ENCODE data around the gene TRIP4.

DNA sequence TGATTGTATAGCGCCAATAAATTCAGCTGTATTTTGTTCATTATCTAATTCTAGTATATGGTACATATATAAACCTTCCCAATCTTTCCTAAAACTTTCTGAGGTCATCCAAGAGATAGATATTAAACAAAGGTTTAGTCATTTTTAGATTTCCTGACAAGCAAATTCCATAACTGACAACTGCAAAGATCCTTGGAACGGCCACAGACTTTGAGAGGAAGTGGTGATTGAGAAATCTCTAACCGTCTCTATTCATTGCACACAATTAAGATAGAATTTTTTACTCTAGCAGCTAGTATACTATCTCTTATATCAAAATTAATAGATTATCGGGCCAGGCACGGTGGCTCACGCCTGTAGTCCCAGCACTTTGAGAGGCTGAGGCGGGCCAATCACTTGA is 36.4 kb upstream of the TRIP4 start:
- TF ChIP-seq RAD21 (IDR thresholded peaks at IDR 0.05; ENCODE audit: low read depth) (no peak), EGR1 (IDR thresholded peaks at IDR 0.05) (no peak), ZBTB7A (IDR thresholded peaks at IDR 0.05; ENCODE audit: low read depth) (no peak), CREB1 (IDR thresholded peaks at IDR 0.05; ENCODE audit: low read depth) (no peak), TAF1 (IDR thresholded peaks at IDR 0.05; ENCODE audit: low read depth) (no peak)
- TF ChIP-seq, protein P1, sequence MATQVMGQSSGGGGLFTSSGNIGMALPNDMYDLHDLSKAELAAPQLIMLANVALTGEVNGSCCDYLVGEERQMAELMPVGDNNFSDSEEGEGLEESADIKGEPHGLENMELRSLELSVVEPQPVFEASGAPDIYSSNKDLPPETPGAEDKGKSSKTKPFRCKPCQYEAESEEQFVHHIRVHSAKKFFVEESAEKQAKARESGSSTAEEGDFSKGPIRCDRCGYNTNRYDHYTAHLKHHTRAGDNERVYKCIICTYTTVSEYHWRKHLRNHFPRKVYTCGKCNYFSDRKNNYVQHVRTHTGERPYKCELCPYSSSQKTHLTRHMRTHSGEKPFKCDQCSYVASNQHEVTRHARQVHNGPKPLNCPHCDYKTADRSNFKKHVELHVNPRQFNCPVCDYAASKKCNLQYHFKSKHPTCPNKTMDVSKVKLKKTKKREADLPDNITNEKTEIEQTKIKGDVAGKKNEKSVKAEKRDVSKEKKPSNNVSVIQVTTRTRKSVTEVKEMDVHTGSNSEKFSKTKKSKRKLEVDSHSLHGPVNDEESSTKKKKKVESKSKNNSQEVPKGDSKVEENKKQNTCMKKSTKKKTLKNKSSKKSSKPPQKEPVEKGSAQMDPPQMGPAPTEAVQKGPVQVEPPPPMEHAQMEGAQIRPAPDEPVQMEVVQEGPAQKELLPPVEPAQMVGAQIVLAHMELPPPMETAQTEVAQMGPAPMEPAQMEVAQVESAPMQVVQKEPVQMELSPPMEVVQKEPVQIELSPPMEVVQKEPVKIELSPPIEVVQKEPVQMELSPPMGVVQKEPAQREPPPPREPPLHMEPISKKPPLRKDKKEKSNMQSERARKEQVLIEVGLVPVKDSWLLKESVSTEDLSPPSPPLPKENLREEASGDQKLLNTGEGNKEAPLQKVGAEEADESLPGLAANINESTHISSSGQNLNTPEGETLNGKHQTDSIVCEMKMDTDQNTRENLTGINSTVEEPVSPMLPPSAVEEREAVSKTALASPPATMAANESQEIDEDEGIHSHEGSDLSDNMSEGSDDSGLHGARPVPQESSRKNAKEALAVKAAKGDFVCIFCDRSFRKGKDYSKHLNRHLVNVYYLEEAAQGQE (IDR thresholded peaks at IDR 0.05; ENCODE audit: low read depth) = no peak
- TF ChIP-seq, protein P2, sequence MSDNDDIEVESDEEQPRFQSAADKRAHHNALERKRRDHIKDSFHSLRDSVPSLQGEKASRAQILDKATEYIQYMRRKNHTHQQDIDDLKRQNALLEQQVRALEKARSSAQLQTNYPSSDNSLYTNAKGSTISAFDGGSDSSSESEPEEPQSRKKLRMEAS (IDR thresholded peaks at IDR 0.05) = no peak

Data from Ishikawa (cell line).